HTERT RPE-1 (cell line): ENCODE results near the gene KIF25.

ENCODE experiments used
- in situ Hi-C: fragments of 300-500 bp; cut with MboI; formaldehyde crosslinking; loops from 4 replicates; pipeline ENCODE4 v1.14.3; 2020; ENCODE audit warnings: low sequenced_read_pairs

Gene KIF25

GRCh38 chr6:168016176-168016620 lies 18.7 kb downstream of the KIF25 start:
- in situ Hi-C loops, result no loop called here

GRCh38 chr6:168016721-168017525 lies 19.5 kb downstream of the KIF25 start:
- in situ Hi-C loops, result no loop called here

- in situ Hi-C loops, result no loop called here
These were observed 20.2 kb downstream of the KIF25 start for GRCh38 chr6:168017629-168018028.

GRCh38 chr6:168018664-168019063 lies 21.2 kb downstream of the KIF25 start:
- in situ Hi-C loops, result no loop called here

- in situ Hi-C loops, result no loop called here
These were observed 22.8 kb downstream of the KIF25 start for GRCh38 chr6:168020242-168020641.

- in situ Hi-C loops, result no loop called here
These were observed 24.1 kb downstream of the KIF25 start for GRCh38 chr6:168021581-168021980.

- in situ Hi-C loops, result no loop called here
These were observed 25.2 kb downstream of the KIF25 start for GRCh38 chr6:168022488-168023321.

GRCh38 chr6:168024951-168025510 lies 27.6 kb downstream of the KIF25 start:
- in situ Hi-C loops, result no loop called here

GRCh38 chr6:168025831-168026710 lies 28.6 kb downstream of the KIF25 start:
- in situ Hi-C loops, result no loop called here

GRCh38 chr6:168026925-168027324 lies 29.5 kb downstream of the KIF25 start:
- in situ Hi-C loops, result no loop called here

- in situ Hi-C loops, result no loop called here
These were observed 30.1 kb downstream of the KIF25 start for GRCh38 chr6:168027521-168027920.

- in situ Hi-C loops, result no loop called here
These were observed 30.7 kb downstream of the KIF25 start for GRCh38 chr6:168028181-168028580.

GRCh38 chr6:168029459-168030217 lies 32.2 kb downstream of the KIF25 start:
- in situ Hi-C loops, result no loop called here

- in situ Hi-C loops, result no loop called here
These were observed 32.8 kb downstream of the KIF25 start for GRCh38 chr6:168030218-168030746.

GRCh38 chr6:168030908-168031307 lies 33.4 kb downstream of the KIF25 start:
- in situ Hi-C loops, result no loop called here

GRCh38 chr6:168031411-168031971 lies 34.0 kb downstream of the KIF25 start:
- in situ Hi-C loops, result no loop called here

- in situ Hi-C loops, result no loop called here
These were observed 34.7 kb downstream of the KIF25 start for GRCh38 chr6:168032005-168032760.

GRCh38 chr6:168033791-168034190 lies 36.3 kb downstream of the KIF25 start:
- in situ Hi-C loops, result no loop called here

GRCh38 chr6:168034537-168034936 lies 37.1 kb downstream of the KIF25 start:
- in situ Hi-C loops, result no loop called here
